K562 (cell line): Measurements from ENCODE around the gene SPAM1. TPM values are rescaled to one million over a fixed set of nuclear protein-coding genes. Genes with fewer than 3 reads are reported as not detected.

Experiments
- GTF2A2 ChIP-seq: IDR thresholded peaks from 2 replicates; pipeline ENCODE4 v1.6.1; 2016; ENCODE audit warnings: mild to moderate bottlenecking, missing genetic modification characterization, missing compliant biosample characterization
- SMARCA4 ChIP-seq: fragments of 450-650 bp; IDR thresholded peaks from 2 replicates; pipeline ENCODE4 v1.6.1; 2016
- SNIP1 ChIP-seq: fragments of 450-650 bp; IDR thresholded peaks from 2 replicates; pipeline ENCODE4 v1.7.1; 2017; ENCODE audit warnings: low read depth, mild to moderate bottlenecking
- ZBED1 ChIP-seq: IDR thresholded peaks from 2 replicates; pipeline ENCODE4 v1.6.1; 2014
- ZNF347 ChIP-seq: fragments of 450-650 bp; formaldehyde crosslinking; IDR thresholded peaks from 2 replicates; pipeline ENCODE4 v1.4.0; 2020; ENCODE audit warnings: low read depth, mild to moderate bottlenecking, moderate library complexity
- ZNF76 ChIP-seq: fragments of 250-450 bp; sonication (Bioruptor Pico); IDR thresholded peaks from 2 replicates; pipeline ENCODE4 v1.4.0; 2020; ENCODE audit warnings: mild to moderate bottlenecking, moderate library complexity, borderline replicate concordance
- ZSCAN29 ChIP-seq: fragments of 450-650 bp; IDR thresholded peaks from 2 replicates; pipeline ENCODE4 v1.6.1; 2017
- polyA plus RNA-seq, 8 experiments: library from polyadenylated mRNA; depleted of rRNA in 4 of 8; stranded (reverse) in 5 of 8; unstranded in 3 of 8; fragments of >200 nt; fragmentation: Nextera tagmentation in 2 of 8; fragmentation: Illumina TruSeq in 1 of 8; extraction: Ambion mirVana in 2 of 8; extraction: Trizol in 1 of 8; gene quantifications; 2 replicates each; pipeline versions ENCODE4 v1.2.1 to v1.2.3, GENCODE V29; 2011 to 2014; ENCODE audit warnings: inconsistent platforms in 1 of 8, missing spikeins in 1 of 8
- total RNA-seq, 7 experiments: library from RNA; depleted of rRNA in 6 of 7; stranded (reverse); fragments of >200 nt in 6 of 7; fragmentation: Illumina TruSeq in 2 of 7; extraction: Trizol in 2 of 7; gene quantifications; 2 replicates each; pipeline versions ENCODE4 v1.2.1 to v1.2.3, GENCODE V29; 2011 to 2021; ENCODE audit warnings: low replicate concordance in 1 of 7
- TF ChIP-seq, protein P1 (sequence below), 2 experiments: fragments of 250-450 bp in 1 of 2; fragments of 450-650 bp in 1 of 2; sonication (Bioruptor Pico) in 1 of 2; IDR thresholded peaks; 2 replicates each; pipeline versions ENCODE4 v1.6.1 to v1.8.0; 2016 to 2021; ENCODE audit warnings: mild to moderate bottlenecking in 2 of 2, moderate library complexity in 2 of 2, missing compliant biosample characterization in 1 of 2, missing genetic modification characterization in 1 of 2
- TF ChIP-seq, protein P2 (sequence below), 2 experiments: fragments of 450-650 bp in 1 of 2; sonication (generic) in 1 of 2; formaldehyde crosslinking in 1 of 2; IDR thresholded peaks in 1 of 2; conservative IDR thresholded peaks in 1 of 2; 2 replicates each; pipeline versions ENCODE4 v1.6.1 to v1.8.1; 2016 to 2023; ENCODE audit warnings: mild to moderate bottlenecking in 2 of 2, moderate library complexity in 2 of 2, inconsistent platforms in 1 of 2, missing genetic modification reagents in 1 of 2
- TF ChIP-seq, protein P3 (sequence below): fragments of 250-450 bp; sonication (Bioruptor Pico); IDR thresholded peaks from 2 replicates; pipeline ENCODE4 v1.4.0; 2020; ENCODE audit warnings: mild to moderate bottlenecking
- TF ChIP-seq, protein P4 (sequence below), 2 experiments: fragments of 450-650 bp in 1 of 2; sonication (generic) in 1 of 2; formaldehyde crosslinking in 1 of 2; IDR thresholded peaks; 2 replicates each; pipeline versions ENCODE4 v1.7.1 to v1.9.0; 2016 to 2022; ENCODE audit warnings: inconsistent platforms in 1 of 2, mild to moderate bottlenecking in 1 of 2, missing genetic modification reagents in 1 of 2
- TF ChIP-seq, protein P5 (sequence below): fragments of 450-650 bp; formaldehyde crosslinking; IDR thresholded peaks from 2 replicates; pipeline ENCODE4 v1.4.0; 2022; ENCODE audit warnings: mild to moderate bottlenecking, moderate library complexity

SPAM1 gene
- total and polyA plus RNA-seq, 9 of the 15 experiments (the other 6 are each of a cell fraction or from before 2014, with no cell fraction given) = not detected

DNA sequence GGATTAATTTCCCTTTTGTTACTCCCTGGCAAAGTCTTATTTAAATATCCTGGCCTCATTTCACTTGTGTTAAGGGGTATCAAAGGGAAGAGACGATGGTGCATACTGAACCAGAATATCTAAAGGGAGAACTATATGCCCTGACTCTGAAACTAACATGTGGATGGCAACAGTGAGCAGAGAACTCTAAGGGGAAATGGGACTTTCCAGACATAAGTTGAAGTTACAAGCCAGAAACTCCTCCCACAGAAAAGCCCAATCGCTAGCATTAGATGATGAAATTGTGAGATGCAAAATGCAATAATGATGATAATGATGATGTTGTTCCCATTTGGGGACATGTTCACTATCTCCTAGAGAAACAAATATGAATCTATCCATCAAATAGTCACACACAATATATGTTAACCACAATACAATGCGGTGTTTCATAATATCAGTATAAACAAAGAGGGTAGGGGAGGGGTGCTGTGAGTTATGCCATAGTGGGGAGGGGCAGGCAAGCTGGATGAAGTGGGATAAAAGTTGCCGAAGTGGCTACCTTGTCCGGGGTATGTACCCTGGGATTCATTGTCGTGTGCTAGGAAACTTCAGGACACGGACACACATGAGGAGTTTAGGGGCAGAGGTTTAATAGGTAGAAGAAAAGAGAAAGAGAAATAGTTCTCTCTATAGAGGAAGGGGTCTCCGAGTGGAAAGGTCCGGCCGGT lies 70.7 kb downstream of the SPAM1 start (continued):
- TF ChIP-seq, protein P1, sequence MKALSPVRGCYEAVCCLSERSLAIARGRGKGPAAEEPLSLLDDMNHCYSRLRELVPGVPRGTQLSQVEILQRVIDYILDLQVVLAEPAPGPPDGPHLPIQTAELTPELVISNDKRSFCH (CRISPR knock-in tag; IDR thresholded peaks at IDR 0.05) = no peak
- TF ChIP-seq, protein P1 (tag; IDR thresholded peaks at IDR 0.05) = no peak
- TF ChIP-seq, protein P2, sequence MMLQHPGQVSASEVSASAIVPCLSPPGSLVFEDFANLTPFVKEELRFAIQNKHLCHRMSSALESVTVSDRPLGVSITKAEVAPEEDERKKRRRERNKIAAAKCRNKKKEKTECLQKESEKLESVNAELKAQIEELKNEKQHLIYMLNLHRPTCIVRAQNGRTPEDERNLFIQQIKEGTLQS (IDR thresholded peaks at IDR 0.05) = peak; percentile 78; the same call in 1 of the 2 replicates
- TF ChIP-seq, protein P2 (CRISPR knock-in tag; conservative IDR thresholded peaks at IDR 0.05) = no peak
- TF ChIP-seq ZSCAN29 (no peak), SNIP1 (no peak), ZNF347 (CRISPR knock-in tag) (no peak), ZBED1 (no peak), ZNF76 (peak; percentile 18; the same call in 1 of the 2 replicates), GTF2A2 (tag) (no peak), SMARCA4 (no peak)
- TF ChIP-seq, protein P3, sequence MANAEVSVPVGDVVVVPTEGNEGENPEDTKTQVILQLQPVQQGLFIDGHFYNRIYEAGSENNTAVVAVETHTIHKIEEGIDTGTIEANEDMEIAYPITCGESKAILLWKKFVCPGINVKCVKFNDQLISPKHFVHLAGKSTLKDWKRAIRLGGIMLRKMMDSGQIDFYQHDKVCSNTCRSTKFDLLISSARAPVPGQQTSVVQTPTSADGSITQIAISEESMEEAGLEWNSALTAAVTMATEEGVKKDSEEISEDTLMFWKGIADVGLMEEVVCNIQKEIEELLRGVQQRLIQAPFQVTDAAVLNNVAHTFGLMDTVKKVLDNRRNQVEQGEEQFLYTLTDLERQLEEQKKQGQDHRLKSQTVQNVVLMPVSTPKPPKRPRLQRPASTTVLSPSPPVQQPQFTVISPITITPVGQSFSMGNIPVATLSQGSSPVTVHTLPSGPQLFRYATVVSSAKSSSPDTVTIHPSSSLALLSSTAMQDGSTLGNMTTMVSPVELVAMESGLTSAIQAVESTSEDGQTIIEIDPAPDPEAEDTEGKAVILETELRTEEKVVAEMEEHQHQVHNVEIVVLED = 0 out of 2 replicates have a peak, but pooled peaks have one; percentile 8
- TF ChIP-seq, protein P4, sequence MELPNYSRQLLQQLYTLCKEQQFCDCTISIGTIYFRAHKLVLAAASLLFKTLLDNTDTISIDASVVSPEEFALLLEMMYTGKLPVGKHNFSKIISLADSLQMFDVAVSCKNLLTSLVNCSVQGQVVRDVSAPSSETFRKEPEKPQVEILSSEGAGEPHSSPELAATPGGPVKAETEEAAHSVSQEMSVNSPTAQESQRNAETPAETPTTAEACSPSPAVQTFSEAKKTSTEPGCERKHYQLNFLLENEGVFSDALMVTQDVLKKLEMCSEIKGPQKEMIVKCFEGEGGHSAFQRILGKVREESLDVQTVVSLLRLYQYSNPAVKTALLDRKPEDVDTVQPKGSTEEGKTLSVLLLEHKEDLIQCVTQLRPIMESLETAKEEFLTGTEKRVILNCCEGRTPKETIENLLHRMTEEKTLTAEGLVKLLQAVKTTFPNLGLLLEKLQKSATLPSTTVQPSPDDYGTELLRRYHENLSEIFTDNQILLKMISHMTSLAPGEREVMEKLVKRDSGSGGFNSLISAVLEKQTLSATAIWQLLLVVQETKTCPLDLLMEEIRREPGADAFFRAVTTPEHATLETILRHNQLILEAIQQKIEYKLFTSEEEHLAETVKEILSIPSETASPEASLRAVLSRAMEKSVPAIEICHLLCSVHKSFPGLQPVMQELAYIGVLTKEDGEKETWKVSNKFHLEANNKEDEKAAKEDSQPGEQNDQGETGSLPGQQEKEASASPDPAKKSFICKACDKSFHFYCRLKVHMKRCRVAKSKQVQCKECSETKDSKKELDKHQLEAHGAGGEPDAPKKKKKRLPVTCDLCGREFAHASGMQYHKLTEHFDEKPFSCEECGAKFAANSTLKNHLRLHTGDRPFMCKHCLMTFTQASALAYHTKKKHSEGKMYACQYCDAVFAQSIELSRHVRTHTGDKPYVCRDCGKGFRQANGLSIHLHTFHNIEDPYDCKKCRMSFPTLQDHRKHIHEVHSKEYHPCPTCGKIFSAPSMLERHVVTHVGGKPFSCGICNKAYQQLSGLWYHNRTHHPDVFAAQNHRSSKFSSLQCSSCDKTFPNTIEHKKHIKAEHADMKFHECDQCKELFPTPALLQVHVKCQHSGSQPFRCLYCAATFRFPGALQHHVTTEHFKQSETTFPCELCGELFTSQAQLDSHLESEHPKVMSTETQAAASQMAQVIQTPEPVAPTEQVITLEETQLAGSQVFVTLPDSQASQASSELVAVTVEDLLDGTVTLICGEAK (IDR thresholded peaks at IDR 0.05) = no peak
- TF ChIP-seq, protein P4 (CRISPR knock-in tag; IDR thresholded peaks at IDR 0.05) = no peak
- TF ChIP-seq, protein P5, sequence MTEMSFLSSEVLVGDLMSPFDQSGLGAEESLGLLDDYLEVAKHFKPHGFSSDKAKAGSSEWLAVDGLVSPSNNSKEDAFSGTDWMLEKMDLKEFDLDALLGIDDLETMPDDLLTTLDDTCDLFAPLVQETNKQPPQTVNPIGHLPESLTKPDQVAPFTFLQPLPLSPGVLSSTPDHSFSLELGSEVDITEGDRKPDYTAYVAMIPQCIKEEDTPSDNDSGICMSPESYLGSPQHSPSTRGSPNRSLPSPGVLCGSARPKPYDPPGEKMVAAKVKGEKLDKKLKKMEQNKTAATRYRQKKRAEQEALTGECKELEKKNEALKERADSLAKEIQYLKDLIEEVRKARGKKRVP (CRISPR knock-in tag) = peak; percentile 98
